T-cell (primary cell): ENCODE results near the gene ACTN2. TPM values are rescaled to one million over a fixed set of nuclear protein-coding genes. Genes with fewer than 3 reads are reported as not detected.

ENCODE experiments used
- ATAC-seq, 4 experiments: fragments of 200-7000 bp in 3 of 4; fragments of 150-1000 bp in 1 of 4; cut with Tn5 transposase; replicated peaks in 1 of 4; 1 replicate in 3 of 4; 2 replicates in 1 of 4; pipeline ENCODE4 v1.10.0; 2021; ENCODE audit warnings: moderate library complexity in 3 of 4, mild to moderate bottlenecking in 2 of 4, moderate number of reproducible peaks in 1 of 4
- CTCF ChIA-PET, 2 donors: fragments of 300-600 bp; sonication (Branson Sonifier 250); formaldehyde crosslinking; loops; one replicate each; lab custom pipeline; 2022; ENCODE audit warnings: antibody characterized with exemption in 2 of 2; lab: Charles Lee
- POLR2A ChIA-PET, 2 donors: fragments of 300-600 bp; sonication (Branson Sonifier 250); formaldehyde crosslinking; loops; one replicate each; lab custom pipeline; 2022; ENCODE audit warnings: antibody characterized with exemption in 2 of 2; lab: Charles Lee
- DNase-seq, 35 experiments: peaks; one replicate each; pipeline versions ENCODE4 v3.0.0 to v3.0.0-alpha.2; 2013 to 2023
- H3K27ac ChIP-seq: one replicate; pipeline ENCODE4 v1.5.1; 2013; ENCODE audit warnings: low read length
- H3K27me3 ChIP-seq, 2 experiments: replicated peaks in 1 of 2; 1 replicate in 1 of 2; 2 replicates in 1 of 2; pipeline versions ENCODE4 v1.6.1 to v1.7.0; 2013; ENCODE audit warnings: low read length in 1 of 2, mixed read lengths in 1 of 2; ENCODE audit not compliant: control insufficient read depth in 2 of 2, insufficient read depth in 2 of 2; ENCODE audit errors: extremely low read depth in 1 of 2
- H3K36me3 ChIP-seq, 2 donors: 1 replicate in 1 of 2; 2 replicates in 1 of 2; pipeline versions ENCODE4 v1.6.1 to v1.7.0; 2013; ENCODE audit warnings: low read length in 1 of 2; ENCODE audit not compliant: control insufficient read depth in 2 of 2, insufficient read depth in 1 of 2; ENCODE audit errors: extremely low read depth in 1 of 2
- H3K4me1 ChIP-seq, 2 experiments: 1 replicate in 1 of 2; 2 replicates in 1 of 2; pipeline versions ENCODE4 v1.6.1 to v1.7.0; 2013; ENCODE audit warnings: low read length in 2 of 2, mixed read lengths in 1 of 2; ENCODE audit not compliant: insufficient read depth in 2 of 2, control insufficient read depth in 1 of 2; ENCODE audit errors: extremely low read depth in 1 of 2
- H3K4me3 ChIP-seq, 2 donors: 1 replicate in 1 of 2; 2 replicates in 1 of 2; pipeline versions ENCODE4 v1.5.1 to v1.7.0; 2013; ENCODE audit warnings: mild to moderate bottlenecking in 2 of 2, low read length in 1 of 2, moderate library complexity in 1 of 2; ENCODE audit not compliant: control insufficient read depth in 1 of 2; ENCODE audit errors: extremely low read depth in 1 of 2
- H3K9me3 ChIP-seq: 2 replicates; pipeline ENCODE4 v1.7.0; 2013
- H3K27ac Mint-ChIP-seq, 2 donors: one replicate each; pipeline ENCODE4 v1.8.0; 2020 to 2021; ENCODE audit warnings: mild to moderate bottlenecking in 2 of 2, mixed read lengths in 2 of 2
- H3K27me3 Mint-ChIP-seq, 2 donors: one replicate each; pipeline ENCODE4 v1.8.0; 2021 to 2022; ENCODE audit warnings: mixed read lengths in 2 of 2
- H3K36me3 Mint-ChIP-seq: one replicate; pipeline ENCODE4 v1.8.0; 2021; ENCODE audit warnings: mixed read lengths
- H3K4me1 Mint-ChIP-seq, 3 donors: one replicate each; pipeline ENCODE4 v1.8.0; 2020 to 2022; ENCODE audit warnings: mixed read lengths in 3 of 3, mild to moderate bottlenecking in 1 of 3
- H3K4me3 Mint-ChIP-seq, 3 donors: one replicate each; pipeline ENCODE4 v1.8.0; 2020 to 2022; ENCODE audit warnings: mild to moderate bottlenecking in 3 of 3, mixed read lengths in 3 of 3, moderate library complexity in 3 of 3
- H3K9me3 Mint-ChIP-seq, 3 donors: one replicate each; pipeline ENCODE4 v1.8.0; 2020 to 2022; ENCODE audit warnings: mixed read lengths in 3 of 3
- WGBS: methylation state at CpG from one replicate; pipeline ENCODE4 v1.1.5; 2013; ENCODE audit warnings: missing lambda C conversion rate; ENCODE audit not compliant: insufficient coverage; 5-methylcytosine and 5-hydroxymethylcytosine counted together
- total RNA-seq, 35 experiments: library from RNA in 6 of 35; stranded (reverse) in 6 of 35; fragments of 120-200 nt in 1 of 35; gene quantifications; one replicate each; pipeline versions ENCODE4 v1.2.1 to v1.2.4 and lab custom pipeline; 2013 to 2026

ACTN2 gene
- total RNA-seq, 5 donors from 2014 or later (not counting 1 experiment from before 2014, with no cell fraction given): 0.26 TPM; not detected in 4

- no peaks in the 10 kb centered on the region for H3K36me3 ChIP-seq
- H3K9me3 ChIP-seq: no peaks in the 10 kb centered on the region
- Mint-ChIP-seq H3K4me1 (no peaks in the 10 kb centered on the region), H3K36me3 (no peaks in the 10 kb centered on the region), H3K9me3 (no peaks in the 10 kb centered on the region), H3K27ac (no peak overlapping the region), H3K4me3 (no peak overlapping the region), H3K27me3 (peaks cover 23 to 29% of the 10 kb centered on the region in 2 donors)
- H3K4me1 ChIP-seq: no peaks in the 10 kb centered on the region
- H3K27me3 ChIP-seq: peaks cover 5 to 11% of the 10 kb centered on the region in 2 experiments
- ATAC-seq: no peak
- ChIA-PET POLR2A (no interaction called here), CTCF (no interaction called here)
- 71% methylated on average over 1 of the region's 5 CpGs for WGBS
- DNase-seq: no peak
- H3K27ac ChIP-seq: no peak overlapping the region
- no peak overlapping the region for H3K4me3 ChIP-seq
Observed at GRCh38 chr1:236673289-236673919, 12.9 kb upstream of the ACTN2 start.

GRCh38 chr1:236677641-236678235, 8.6 kb upstream of the ACTN2 start:
- H3K27ac ChIP-seq: no peak overlapping the region
- no peak overlapping the region for H3K27ac Mint-ChIP-seq
- 67% methylated on average over 3 of the region's 3 CpGs for WGBS
- DNase-seq: no peak
- H3K27me3 ChIP-seq: peaks cover 0 to 3% of the 10 kb centered on the region in 2 experiments
- H3K4me1 ChIP-seq: no peaks in the 10 kb centered on the region
- H3K9me3 Mint-ChIP-seq: no peaks in the 10 kb centered on the region
- ChIA-PET POLR2A (interaction anchor here in 1 of 2 donors (0.7 kb wide), 1 partner anchor 459 kb away, joined by 3 read pairs; no protein-coding TSS in a partner anchor), CTCF (no interaction called here)
- H3K36me3 ChIP-seq: no peaks in the 10 kb centered on the region
- no peak for ATAC-seq
- no peak overlapping the region for H3K4me3 ChIP-seq
- H3K9me3 ChIP-seq: no peaks in the 10 kb centered on the region
- no peaks in the 10 kb centered on the region for H3K36me3 Mint-ChIP-seq
- no peaks in the 10 kb centered on the region for H3K4me1 Mint-ChIP-seq
- peaks cover 9 to 12% of the 10 kb centered on the region in 2 donors for H3K27me3 Mint-ChIP-seq
- no peak overlapping the region for H3K4me3 Mint-ChIP-seq

GRCh38 chr1:236681219-236681618, 5.1 kb upstream of the ACTN2 start:
- 100% methylated on average over 3 of the region's 3 CpGs for WGBS
- Histone ChIP-seq H3K9me3 (no peaks in the 10 kb centered on the region), H3K27ac (no peak overlapping the region), H3K27me3 (peaks cover 0 to 11% of the 10 kb centered on the region in 2 experiments), H3K36me3 (no peaks in the 10 kb centered on the region), H3K4me1 (peaks cover 0 to 3% of the 10 kb centered on the region in 2 experiments), H3K4me3 (no peak overlapping the region)
- peaks cover 2 to 10% (median 8%) of the 10 kb centered on the region in 3 donors for H3K4me1 Mint-ChIP-seq
- POLR2A ChIA-PET: no interaction called here
- CTCF ChIA-PET: interaction anchor here in 1 of 2 donors (0.6 kb wide), 1 partner anchor 87 kb away, joined by 4 read pairs; no protein-coding TSS in a partner anchor
- ATAC-seq (no peak), DNase-seq (no peak)
- H3K9me3 Mint-ChIP-seq: peaks cover 0 to 6% (median 0%) of the 10 kb centered on the region in 3 donors
- H3K27me3 Mint-ChIP-seq: peaks cover 13 to 15% of the 10 kb centered on the region in 2 donors
- H3K36me3 Mint-ChIP-seq: no peaks in the 10 kb centered on the region
- H3K27ac Mint-ChIP-seq: no peak overlapping the region
- H3K4me3 Mint-ChIP-seq: no peak overlapping the region

DNA sequence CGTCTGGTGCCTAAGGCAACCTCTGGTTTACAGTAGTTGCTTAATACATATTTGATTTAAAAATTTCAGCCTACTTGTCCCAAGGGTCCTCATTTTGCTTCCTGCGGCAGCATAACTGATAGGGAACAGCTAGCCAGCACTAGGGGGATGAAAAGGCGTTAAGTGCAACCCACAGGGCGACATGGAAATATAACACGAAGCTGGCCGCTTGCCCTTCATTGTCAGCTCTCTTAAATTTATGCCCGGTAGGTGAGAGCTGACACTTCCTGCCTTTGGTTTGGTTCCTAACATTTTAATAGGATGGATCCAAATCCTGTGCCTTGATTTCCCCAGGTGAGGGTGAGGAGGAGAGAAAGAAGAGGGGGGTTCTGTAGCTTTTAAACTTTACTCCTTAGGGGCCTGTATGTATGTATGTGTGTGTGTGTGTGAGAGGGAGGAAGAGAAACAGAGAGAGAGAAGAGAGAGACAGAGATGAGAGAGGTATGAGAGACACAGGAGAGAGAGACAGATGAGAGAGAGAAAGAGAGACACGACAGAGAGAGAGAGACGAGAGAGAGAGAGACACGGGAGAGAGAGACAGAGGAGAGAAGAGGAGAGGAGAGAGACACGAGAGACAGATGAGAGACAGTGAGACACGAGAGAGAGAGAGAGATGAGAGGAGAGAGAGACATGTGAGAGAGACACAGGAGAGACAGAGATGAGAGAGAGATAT, 938 bp upstream of the ACTN2 start:
- 94% methylated on average over 7 of the region's 12 CpGs for WGBS
- H3K4me1 Mint-ChIP-seq: peaks cover 12 to 26% (median 26%) of the 10 kb centered on the region in 3 donors
- no peak overlapping the region for H3K27ac ChIP-seq
- no peak for DNase-seq
- no peaks in the 10 kb centered on the region for H3K36me3 Mint-ChIP-seq
- H3K9me3 Mint-ChIP-seq: peaks cover 0 to 6% (median 0%) of the 10 kb centered on the region in 3 donors
- H3K4me3 ChIP-seq: no peak overlapping the region
- H3K4me1 ChIP-seq: peaks cover 12 to 15% of the 10 kb centered on the region in 2 experiments
- H3K9me3 ChIP-seq: no peaks in the 10 kb centered on the region
- H3K4me3 Mint-ChIP-seq: peak overlapping the region; percentile 48 to 78 (median 59)
- peaks cover 18 to 28% of the 10 kb centered on the region in 2 experiments for H3K27me3 ChIP-seq
- ATAC-seq: no peak
- H3K27ac Mint-ChIP-seq: no peak overlapping the region
- peaks cover 39 to 44% of the 10 kb centered on the region in 2 donors for H3K27me3 Mint-ChIP-seq
- ChIA-PET POLR2A (no interaction called here), CTCF (interaction anchor here in 1 of 2 donors (0.5 kb wide), 1 partner anchor 77 kb away, joined by 4 read pairs; no protein-coding TSS in a partner anchor)
- no peaks in the 10 kb centered on the region for H3K36me3 ChIP-seq

GRCh38 chr1:236686815-236687160, 489 bp downstream of the ACTN2 start:
- Histone ChIP-seq H3K9me3 (no peaks in the 10 kb centered on the region), H3K36me3 (no peaks in the 10 kb centered on the region), H3K27me3 (peaks cover 18 to 35% of the 10 kb centered on the region in 2 experiments), H3K4me1 (peaks cover 12 to 15% of the 10 kb centered on the region in 2 experiments), H3K27ac (no peak overlapping the region), H3K4me3 (peak overlapping the region; percentile 26 to 67)
- peak in 2 of 35 experiments; percentile 0 to 3 for DNase-seq
- peaks cover 0 to 6% (median 0%) of the 10 kb centered on the region in 3 donors for H3K9me3 Mint-ChIP-seq
- peak overlapping the region in 1 of 2 donors; percentile 61 for H3K27ac Mint-ChIP-seq
- POLR2A ChIA-PET: no interaction called here
- peaks cover 12 to 26% (median 26%) of the 10 kb centered on the region in 3 donors for H3K4me1 Mint-ChIP-seq
- no peaks in the 10 kb centered on the region for H3K36me3 Mint-ChIP-seq
- peak in 2 of 4 experiments; percentile 17 to 23 for ATAC-seq
- CTCF ChIA-PET: interaction anchor here in 1 of 2 donors (0.6 kb wide), 1 partner anchor 448 kb away, joined by 9 read pairs; no protein-coding TSS in a partner anchor
- H3K4me3 Mint-ChIP-seq: peak overlapping the region; percentile 56 to 78 (median 57)
- WGBS: 19% methylated on average over 29 of the region's 31 CpGs
- peaks cover 46 to 51% of the 10 kb centered on the region in 2 donors for H3K27me3 Mint-ChIP-seq

DNA sequence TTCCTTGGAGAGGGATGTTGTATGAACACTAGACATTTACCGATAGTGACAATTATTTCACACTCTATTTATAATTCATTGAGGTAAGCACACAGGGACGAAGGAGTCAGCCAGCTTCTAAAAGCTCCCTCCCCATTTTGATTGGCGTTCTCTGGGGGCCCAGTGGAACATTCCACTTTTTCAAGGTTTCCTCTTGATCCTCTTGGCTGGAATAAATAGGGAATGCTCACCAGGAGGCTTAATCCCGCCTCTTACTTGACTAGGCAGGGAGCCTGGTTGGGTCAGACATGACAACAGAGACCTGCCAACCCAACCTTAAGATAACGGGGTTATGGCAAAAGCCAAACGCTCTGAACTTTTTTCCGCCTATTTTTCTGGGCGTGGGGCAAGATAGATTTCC, 974 bp downstream of the ACTN2 start:
- no peak overlapping the region for H3K27ac ChIP-seq
- H3K36me3 Mint-ChIP-seq: no peaks in the 10 kb centered on the region
- H3K4me3 Mint-ChIP-seq: peak overlapping the region; percentile 56 to 78 (median 57)
- WGBS: 87% methylated on average over 3 of the region's 8 CpGs
- H3K9me3 Mint-ChIP-seq: peaks cover 0 to 6% (median 0%) of the 10 kb centered on the region in 3 donors
- H3K27me3 ChIP-seq: peaks cover 18 to 35% of the 10 kb centered on the region in 2 experiments
- ChIA-PET POLR2A (no interaction called here), CTCF (interaction anchor here in 1 of 2 donors (0.6 kb wide), 1 partner anchor 449 kb away, joined by 9 read pairs; no protein-coding TSS in a partner anchor)
- H3K27ac Mint-ChIP-seq: peak overlapping the region in 1 of 2 donors; percentile 61
- ATAC-seq: no peak
- peaks cover 12 to 26% (median 26%) of the 10 kb centered on the region in 3 donors for H3K4me1 Mint-ChIP-seq
- H3K9me3 ChIP-seq: no peaks in the 10 kb centered on the region
- H3K4me3 ChIP-seq: peak overlapping the region in 1 of 2 donors; percentile 67
- H3K4me1 ChIP-seq: peaks cover 12 to 15% of the 10 kb centered on the region in 2 experiments
- H3K36me3 ChIP-seq: no peaks in the 10 kb centered on the region
- H3K27me3 Mint-ChIP-seq: peaks cover 51 to 56% of the 10 kb centered on the region in 2 donors
- no peak for DNase-seq
